WTC11 (cell line): ENCODE data around the gene ZNF362. TPM values are rescaled to one million over a fixed set of nuclear protein-coding genes. Genes with fewer than 3 reads are reported as not detected.

Experiments used
- ATAC-seq: fragments of 200-7000 bp; cut with Tn5 transposase; 2 replicates; pipeline ENCODE4 v1.10.0; 2021; ENCODE audit warnings: mild to moderate bottlenecking, moderate library complexity
- CTCF ChIA-PET: fragments of 300-600 bp; sonication (Branson Sonifier 250); formaldehyde crosslinking; loops from one replicate; lab custom pipeline; 2021; ENCODE audit warnings: antibody characterized with exemption; lab: Charles Lee
- POLR2A ChIA-PET: fragments of 350-600 bp; sonication (Branson Sonifier 250); formaldehyde crosslinking; loops from one replicate; lab custom pipeline; 2021; ENCODE audit warnings: antibody characterized with exemption; lab: Charles Lee
- DNase-seq: peaks from one replicate; pipeline ENCODE4 v3.0.0; 2021; ENCODE audit warnings: low spot score
- H3K27ac Mint-ChIP-seq: 2 replicates; pipeline ENCODE4 v1.8.0; 2021; ENCODE audit warnings: mixed read lengths
- H3K27me3 Mint-ChIP-seq: 2 replicates; pipeline ENCODE4 v1.8.0; 2021; ENCODE audit warnings: low read depth, mild to moderate bottlenecking, moderate library complexity, mixed read lengths
- H3K36me3 Mint-ChIP-seq: 2 replicates; pipeline ENCODE4 v1.8.0; 2021; ENCODE audit warnings: mixed read lengths
- H3K4me1 Mint-ChIP-seq: 2 replicates; pipeline ENCODE4 v1.8.0; 2022; ENCODE audit warnings: mixed read lengths
- H3K4me3 Mint-ChIP-seq: 2 replicates; pipeline ENCODE4 v1.8.0; 2021; ENCODE audit warnings: mild to moderate bottlenecking, moderate library complexity, mixed read lengths
- H3K9me3 Mint-ChIP-seq: 2 replicates; pipeline ENCODE4 v1.8.0; 2021; ENCODE audit warnings: mixed read lengths
- FOXJ3 ChIP-seq: sonication (generic); formaldehyde crosslinking; IDR thresholded peaks from 2 replicates; pipeline ENCODE4 v1.9.0; 2021; ENCODE audit warnings: missing genetic modification reagents, mild to moderate bottlenecking, borderline replicate concordance
- GTF2I ChIP-seq: fragments of 250-450 bp; sonication (Bioruptor Pico); conservative IDR thresholded peaks from 2 replicates; pipeline ENCODE4 v1.4.0; 2021; ENCODE audit warnings: mild to moderate bottlenecking
- NFYB ChIP-seq: sonication (generic); formaldehyde crosslinking; conservative IDR thresholded peaks from 2 replicates; pipeline ENCODE4 v1.8.0; 2022; ENCODE audit warnings: low read depth, missing genetic modification reagents
- NR1H2 ChIP-seq: sonication (generic); formaldehyde crosslinking; IDR thresholded peaks from 2 replicates; pipeline ENCODE4 v1.9.0; 2021; ENCODE audit warnings: mild to moderate bottlenecking, moderate library complexity, missing genetic modification reagents
- OVOL2 ChIP-seq: fragments of 250-450 bp; sonication (Bioruptor Pico); IDR thresholded peaks from 2 replicates; pipeline ENCODE4 v1.9.0; 2021; ENCODE audit warnings: mild to moderate bottlenecking, borderline replicate concordance
- RORB ChIP-seq: fragments of 250-450 bp; sonication (Bioruptor Pico); IDR thresholded peaks from 2 replicates; pipeline ENCODE4 v1.9.0; 2021; ENCODE audit warnings: mild to moderate bottlenecking
- ZNF232 ChIP-seq: sonication (generic); formaldehyde crosslinking; IDR thresholded peaks from 2 replicates; pipeline ENCODE4 v1.8.0; 2022; ENCODE audit warnings: mild to moderate bottlenecking, missing genetic modification reagents
- ZNF263 ChIP-seq: sonication (generic); formaldehyde crosslinking; IDR thresholded peaks from 2 replicates; pipeline ENCODE4 v1.8.1; 2022; ENCODE audit warnings: low read depth, mild to moderate bottlenecking, moderate library complexity, missing genetic modification reagents
- ZNF416 ChIP-seq: fragments of 250-450 bp; sonication (Bioruptor Pico); IDR thresholded peaks from 2 replicates; pipeline ENCODE4 v1.9.0; 2021; ENCODE audit warnings: mild to moderate bottlenecking, inconsistent platforms
- total RNA-seq: library from RNA; stranded (reverse); gene quantifications from 3 replicates; pipeline ENCODE4 v1.2.3, GENCODE V29; 2021
- TF ChIP-seq, protein P1 (sequence below): sonication (generic); formaldehyde crosslinking; IDR thresholded peaks from 2 replicates; pipeline ENCODE4 v1.8.0; 2022; ENCODE audit warnings: mild to moderate bottlenecking, missing genetic modification reagents
- TF ChIP-seq, protein P2 (sequence below): sonication (generic); formaldehyde crosslinking; IDR thresholded peaks from 2 replicates; pipeline ENCODE4 v1.8.0; 2022; ENCODE audit warnings: mild to moderate bottlenecking, missing genetic modification reagents
- TF ChIP-seq, protein P3 (sequence below): sonication (generic); formaldehyde crosslinking; IDR thresholded peaks from 2 replicates; pipeline ENCODE4 v1.8.1; 2023; ENCODE audit warnings: mild to moderate bottlenecking, missing genetic modification reagents, moderate library complexity
- TF ChIP-seq, protein P4 (sequence below): sonication (generic); formaldehyde crosslinking; IDR thresholded peaks from 2 replicates; pipeline ENCODE4 v1.8.1; 2022; ENCODE audit warnings: missing genetic modification reagents, borderline replicate concordance
- TF ChIP-seq, protein P5 (sequence below): sonication (generic); formaldehyde crosslinking; IDR thresholded peaks from 2 replicates; pipeline ENCODE4 v1.8.1; 2023; ENCODE audit warnings: mild to moderate bottlenecking, missing genetic modification reagents

ZNF362 gene
- total RNA-seq, 1 experiment from 2014 or later: 24.2 TPM

DNA sequence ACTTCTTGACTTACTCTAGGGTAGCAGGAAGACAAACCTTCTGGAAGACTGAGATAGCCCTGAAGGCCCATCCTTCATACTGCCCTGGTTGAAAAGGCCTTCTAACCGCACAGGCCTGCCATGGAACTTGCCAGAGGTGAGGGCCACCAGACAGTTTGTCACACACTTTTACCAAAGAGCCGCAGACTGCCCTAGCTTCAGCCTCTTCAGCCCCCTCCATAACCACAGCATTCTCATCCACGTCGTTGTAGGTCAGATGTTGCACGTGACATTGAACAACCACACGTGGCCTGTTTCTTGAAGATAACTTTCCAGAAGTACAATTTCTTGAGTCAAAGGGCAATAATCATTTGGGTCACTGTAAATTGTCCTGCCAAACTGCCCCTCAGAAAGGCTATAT, 18.9 kb downstream of the ZNF362 start (continued):
- TF ChIP-seq, protein P1, sequence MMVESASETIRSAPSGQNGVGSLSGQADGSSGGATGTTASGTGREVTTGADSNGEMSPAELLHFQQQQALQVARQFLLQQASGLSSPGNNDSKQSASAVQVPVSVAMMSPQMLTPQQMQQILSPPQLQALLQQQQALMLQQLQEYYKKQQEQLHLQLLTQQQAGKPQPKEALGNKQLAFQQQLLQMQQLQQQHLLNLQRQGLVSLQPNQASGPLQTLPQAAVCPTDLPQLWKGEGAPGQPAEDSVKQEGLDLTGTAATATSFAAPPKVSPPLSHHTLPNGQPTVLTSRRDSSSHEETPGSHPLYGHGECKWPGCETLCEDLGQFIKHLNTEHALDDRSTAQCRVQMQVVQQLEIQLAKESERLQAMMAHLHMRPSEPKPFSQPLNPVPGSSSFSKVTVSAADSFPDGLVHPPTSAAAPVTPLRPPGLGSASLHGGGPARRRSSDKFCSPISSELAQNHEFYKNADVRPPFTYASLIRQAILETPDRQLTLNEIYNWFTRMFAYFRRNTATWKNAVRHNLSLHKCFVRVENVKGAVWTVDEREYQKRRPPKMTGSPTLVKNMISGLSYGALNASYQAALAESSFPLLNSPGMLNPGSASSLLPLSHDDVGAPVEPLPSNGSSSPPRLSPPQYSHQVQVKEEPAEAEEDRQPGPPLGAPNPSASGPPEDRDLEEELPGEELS (CRISPR knock-in tag): no peak
- TF ChIP-seq, protein P2, sequence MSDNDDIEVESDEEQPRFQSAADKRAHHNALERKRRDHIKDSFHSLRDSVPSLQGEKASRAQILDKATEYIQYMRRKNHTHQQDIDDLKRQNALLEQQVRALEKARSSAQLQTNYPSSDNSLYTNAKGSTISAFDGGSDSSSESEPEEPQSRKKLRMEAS (CRISPR knock-in tag): no peak
- TF ChIP-seq, protein P3, sequence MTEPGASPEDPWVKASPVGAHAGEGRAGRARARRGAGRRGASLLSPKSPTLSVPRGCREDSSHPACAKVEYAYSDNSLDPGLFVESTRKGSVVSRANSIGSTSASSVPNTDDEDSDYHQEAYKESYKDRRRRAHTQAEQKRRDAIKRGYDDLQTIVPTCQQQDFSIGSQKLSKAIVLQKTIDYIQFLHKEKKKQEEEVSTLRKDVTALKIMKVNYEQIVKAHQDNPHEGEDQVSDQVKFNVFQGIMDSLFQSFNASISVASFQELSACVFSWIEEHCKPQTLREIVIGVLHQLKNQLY (CRISPR knock-in tag): no peak
- no peak for TF ChIP-seq OVOL2

DNA sequence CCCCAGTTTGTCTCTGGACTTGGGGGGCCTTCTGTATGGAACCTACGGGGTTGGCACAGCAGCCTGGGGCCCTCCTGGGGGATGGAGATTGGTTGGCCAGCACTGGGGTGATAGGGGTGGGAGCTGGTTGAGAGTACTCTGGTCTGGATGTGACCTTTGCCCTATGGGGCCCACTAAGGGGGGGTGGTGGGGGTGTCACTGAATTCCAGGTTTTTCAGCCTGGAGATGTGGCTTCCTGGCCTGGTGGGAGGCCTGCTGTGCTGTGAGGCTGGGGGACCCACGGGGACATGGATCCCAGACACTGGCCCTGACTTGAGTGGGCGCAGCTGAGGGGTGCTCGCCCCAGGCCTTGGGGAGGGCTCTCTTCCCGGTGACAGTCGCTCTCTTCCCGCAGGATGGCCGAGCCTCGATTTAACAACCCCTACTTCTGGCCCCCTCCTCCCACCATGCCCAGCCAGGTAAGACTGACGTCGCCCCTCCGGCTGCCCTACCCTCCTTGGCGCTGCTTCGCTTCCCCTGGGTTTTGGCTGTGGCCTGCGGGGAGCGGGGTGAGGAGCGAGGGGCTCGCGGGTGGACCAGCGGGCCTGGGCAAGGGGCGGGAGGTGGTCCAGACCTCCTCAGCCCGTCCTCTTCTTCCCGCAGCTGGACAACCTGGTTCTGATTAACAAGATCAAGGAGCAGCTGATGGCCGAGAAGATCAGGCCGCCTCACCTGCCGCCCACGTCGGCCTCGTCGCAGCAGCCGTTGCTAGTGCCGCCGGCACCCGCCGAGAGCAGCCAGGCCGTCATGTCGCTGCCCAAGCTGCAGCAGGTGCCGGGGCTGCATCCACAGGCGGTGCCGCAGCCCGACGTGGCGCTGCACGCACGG, 19.6 kb downstream of the ZNF362 start:
- Mint-ChIP-seq H3K4me3 (no peak overlapping the region), H3K36me3 (peaks cover 9% of the 10 kb centered on the region; the same call in 1 of the 2 replicates), H3K27ac (no peak overlapping the region), H3K4me1 (peaks cover 26% of the 10 kb centered on the region), H3K9me3 (no peaks in the 10 kb centered on the region)
- ATAC-seq (no peak), DNase-seq (no peak)
- ChIA-PET POLR2A (no interaction called here), CTCF (interaction anchor here (1.2 kb wide), 1 partner anchor 23 kb away, joined by 3 read pairs; no protein-coding TSS in a partner anchor)
- no peak for TF ChIP-seq NFYB
- TF ChIP-seq, all 79 proteins: peak for 0
- H3K27me3 Mint-ChIP-seq: no peaks in the 10 kb centered on the region

DNA sequence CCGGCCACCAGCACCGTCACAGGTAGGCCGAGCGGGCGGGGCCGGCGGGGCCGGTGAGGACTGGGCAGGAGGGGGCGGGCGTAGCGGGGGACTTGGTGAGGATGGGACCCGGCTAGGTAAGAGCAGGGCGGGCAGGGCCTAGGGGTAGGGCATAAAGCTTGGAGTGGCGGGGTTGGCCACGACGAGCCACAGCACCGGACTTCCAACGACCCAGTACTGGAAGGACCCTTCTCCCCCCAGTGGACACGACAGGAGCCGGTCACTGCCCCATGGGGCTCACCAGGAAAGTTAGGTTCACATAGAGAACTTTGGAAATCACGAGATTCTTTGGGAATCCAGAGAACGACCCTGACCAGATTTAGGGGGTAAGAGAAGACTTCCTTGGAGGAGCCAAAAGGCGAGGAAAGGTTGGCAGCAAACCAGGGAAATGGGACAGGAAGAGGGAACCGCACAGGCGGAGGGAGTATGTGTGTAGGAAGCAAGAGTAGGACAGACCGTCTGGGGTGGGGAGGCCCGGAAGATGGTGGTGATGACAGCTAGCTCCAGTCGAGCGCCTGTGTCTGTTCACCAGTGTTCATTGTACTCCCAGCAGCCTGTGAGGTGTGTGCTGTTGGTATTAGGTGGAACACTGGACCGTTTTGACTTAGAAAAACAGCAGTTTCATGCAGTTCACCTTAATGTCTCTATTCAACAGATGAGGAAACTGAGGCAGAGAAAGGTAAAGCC, 20.4 kb downstream of the ZNF362 start:
- ATAC-seq: no peak
- Mint-ChIP-seq H3K4me3 (no peak overlapping the region), H3K4me1 (peaks cover 26% of the 10 kb centered on the region), H3K27ac (no peak overlapping the region), H3K27me3 (no peaks in the 10 kb centered on the region), H3K36me3 (peaks cover 13% of the 10 kb centered on the region), H3K9me3 (no peaks in the 10 kb centered on the region)
- no peak for DNase-seq
- no peak for TF ChIP-seq OVOL2
- TF ChIP-seq RORB (CRISPR knock-in tag): no peak
- TF ChIP-seq FOXJ3 (CRISPR knock-in tag): no peak
- TF ChIP-seq, protein P4, sequence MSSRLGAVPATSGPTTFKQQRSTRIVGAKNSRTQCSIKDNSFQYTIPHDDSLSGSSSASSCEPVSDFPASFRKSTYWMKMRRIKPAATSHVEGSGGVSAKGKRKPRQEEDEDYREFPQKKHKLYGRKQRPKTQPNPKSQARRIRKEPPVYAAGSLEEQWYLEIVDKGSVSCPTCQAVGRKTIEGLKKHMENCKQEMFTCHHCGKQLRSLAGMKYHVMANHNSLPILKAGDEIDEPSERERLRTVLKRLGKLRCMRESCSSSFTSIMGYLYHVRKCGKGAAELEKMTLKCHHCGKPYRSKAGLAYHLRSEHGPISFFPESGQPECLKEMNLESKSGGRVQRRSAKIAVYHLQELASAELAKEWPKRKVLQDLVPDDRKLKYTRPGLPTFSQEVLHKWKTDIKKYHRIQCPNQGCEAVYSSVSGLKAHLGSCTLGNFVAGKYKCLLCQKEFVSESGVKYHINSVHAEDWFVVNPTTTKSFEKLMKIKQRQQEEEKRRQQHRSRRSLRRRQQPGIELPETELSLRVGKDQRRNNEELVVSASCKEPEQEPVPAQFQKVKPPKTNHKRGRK: no peak
- TF ChIP-seq ZNF416 (CRISPR knock-in tag): no peak
- no peak for TF ChIP-seq NR1H2
- no peak for TF ChIP-seq GTF2I (CRISPR knock-in tag)
- TF ChIP-seq, protein P5, sequence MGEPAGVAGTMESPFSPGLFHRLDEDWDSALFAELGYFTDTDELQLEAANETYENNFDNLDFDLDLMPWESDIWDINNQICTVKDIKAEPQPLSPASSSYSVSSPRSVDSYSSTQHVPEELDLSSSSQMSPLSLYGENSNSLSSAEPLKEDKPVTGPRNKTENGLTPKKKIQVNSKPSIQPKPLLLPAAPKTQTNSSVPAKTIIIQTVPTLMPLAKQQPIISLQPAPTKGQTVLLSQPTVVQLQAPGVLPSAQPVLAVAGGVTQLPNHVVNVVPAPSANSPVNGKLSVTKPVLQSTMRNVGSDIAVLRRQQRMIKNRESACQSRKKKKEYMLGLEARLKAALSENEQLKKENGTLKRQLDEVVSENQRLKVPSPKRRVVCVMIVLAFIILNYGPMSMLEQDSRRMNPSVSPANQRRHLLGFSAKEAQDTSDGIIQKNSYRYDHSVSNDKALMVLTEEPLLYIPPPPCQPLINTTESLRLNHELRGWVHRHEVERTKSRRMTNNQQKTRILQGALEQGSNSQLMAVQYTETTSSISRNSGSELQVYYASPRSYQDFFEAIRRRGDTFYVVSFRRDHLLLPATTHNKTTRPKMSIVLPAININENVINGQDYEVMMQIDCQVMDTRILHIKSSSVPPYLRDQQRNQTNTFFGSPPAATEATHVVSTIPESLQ (CRISPR knock-in tag): no peak
- TF ChIP-seq ZNF232: no peak
- no peak for TF ChIP-seq ZNF263 (CRISPR knock-in tag)
- ChIA-PET CTCF (interaction anchor here (1.0 to 2.8 kb wide), 3 partner anchors 18 to 139 kb away, joined by 3 to 13 read pairs (median 3); no protein-coding TSS in a partner anchor), POLR2A (no interaction called here)
